Activated T-helper 1 cell treated with anti-CD3 and anti-CD28 coated beads, Interleukin-2, amount 50 U/mL, for 16 hours (primary cell): Measurements from ENCODE around the gene IGF2R.
A peak's percentile ranks its signal among the peaks of the same experiment; 100 is the strongest.

Experiments used
- DNase-seq, 2 donors: peaks; one replicate each; pipeline ENCODE4 v3.0.0-alpha.2; 2020; ENCODE audit warnings: low read depth in 1 of 2, low spot score in 1 of 2

Gene IGF2R

GRCh38 chr6:159976686-159977254 lies 7.9 kb downstream of the IGF2R start:
- no peak for DNase-seq

- DNase-seq, result no peak
These were observed 8.5 kb downstream of the IGF2R start for GRCh38 chr6:159977255-159977903.

- no peak for DNase-seq
These were observed 9.0 kb downstream of the IGF2R start for GRCh38 chr6:159977904-159978268.

GRCh38 chr6:159978291-159979135 lies 9.6 kb downstream of the IGF2R start:
- DNase-seq, result no peak

- DNase-seq, result peak in 1 of 2 donors; percentile 43
These were observed 10.4 kb downstream of the IGF2R start for GRCh38 chr6:159979136-159979874.

GRCh38 chr6:159980474-159980873 lies 11.6 kb downstream of the IGF2R start:
- DNase-seq, result no peak

GRCh38 chr6:159981071-159981402 lies 12.2 kb downstream of the IGF2R start:
- no peak for DNase-seq

- DNase-seq, result no peak
These were observed 12.7 kb downstream of the IGF2R start for GRCh38 chr6:159981403-159982245.

- no peak for DNase-seq
These were observed 14.0 kb downstream of the IGF2R start for GRCh38 chr6:159982731-159983506.

GRCh38 chr6:159983641-159984080 lies 14.8 kb downstream of the IGF2R start:
- DNase-seq, result no peak

GRCh38 chr6:159984268-159984786 lies 15.4 kb downstream of the IGF2R start:
- DNase-seq, result no peak

- DNase-seq, result no peak
These were observed 16.5 kb downstream of the IGF2R start for GRCh38 chr6:159985296-159985945.

GRCh38 chr6:159988983-159989454 lies 20.1 kb downstream of the IGF2R start:
- no peak for DNase-seq

GRCh38 chr6:159989492-159990480 lies 20.9 kb downstream of the IGF2R start:
- no peak for DNase-seq

GRCh38 chr6:159992366-159992765 lies 23.5 kb downstream of the IGF2R start:
- no peak for DNase-seq

- DNase-seq, result no peak
These were observed 26.5 kb downstream of the IGF2R start for GRCh38 chr6:159995405-159995804.

GRCh38 chr6:159996087-159996622 lies 27.3 kb downstream of the IGF2R start:
- DNase-seq, result no peak
